IPS-15b (cell line): Measurements from ENCODE around the gene DEF6.
"Not testable (repeated sequence)": the region's sequence is repeated elsewhere in the genome, so short reads cannot be mapped to it uniquely, and the experiment has no call there.

Source experiments
- H3K27me3 ChIP-seq: one replicate; pipeline ENCODE4 v1.6.1; 2013; ENCODE audit warnings: low read length; ENCODE audit not compliant: control insufficient read depth, insufficient read depth
- H3K36me3 ChIP-seq: one replicate; pipeline ENCODE4 v1.6.1; 2013; ENCODE audit warnings: low read length; ENCODE audit not compliant: control insufficient read depth, insufficient read depth
- H3K4me1 ChIP-seq: one replicate; pipeline ENCODE4 v1.6.1; 2013; ENCODE audit warnings: mild to moderate bottlenecking, low read length; ENCODE audit not compliant: control insufficient read depth, insufficient read depth
- H3K4me3 ChIP-seq: one replicate; pipeline ENCODE4 v1.5.1; 2013; ENCODE audit warnings: low read depth, low read length
- H3K9ac ChIP-seq: one replicate; pipeline ENCODE4 v1.6.1; 2013; ENCODE audit warnings: low read depth, mild to moderate bottlenecking, low read length
- H3K9me3 ChIP-seq: one replicate; pipeline ENCODE4 v1.6.1; 2013; ENCODE audit warnings: mild to moderate bottlenecking, low read length; ENCODE audit not compliant: control insufficient read depth, insufficient read depth

The DEF6 gene

DNA sequence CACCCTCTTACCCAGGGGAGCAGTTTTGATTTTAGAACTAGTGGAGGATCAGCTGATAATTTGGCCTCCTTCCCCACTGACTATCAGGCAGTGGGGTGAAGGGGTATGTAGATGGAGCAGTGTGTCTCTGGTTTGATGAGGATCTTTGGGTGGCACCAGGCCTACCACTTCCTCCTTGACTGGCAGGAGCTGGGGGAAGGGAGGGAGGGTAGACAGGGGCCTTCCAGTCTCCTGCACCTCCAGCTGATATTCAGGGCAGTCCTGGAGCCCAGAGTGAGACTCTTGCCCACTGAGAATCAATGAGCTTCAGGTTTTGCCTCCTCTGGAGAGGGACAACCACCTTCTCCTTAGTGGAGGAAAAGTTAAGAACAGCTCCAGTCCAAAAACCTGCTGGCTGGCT, 3.2 kb downstream of the DEF6 start:
- Histone ChIP-seq H3K9ac (no peak overlapping the region), H3K27me3 (no peaks in the 10 kb centered on the region), H3K9me3 (no peaks in the 10 kb centered on the region), H3K36me3 (no peaks in the 10 kb centered on the region), H3K4me1 (peaks cover 12% of the 10 kb centered on the region), H3K4me3 (no peak overlapping the region)

DNA sequence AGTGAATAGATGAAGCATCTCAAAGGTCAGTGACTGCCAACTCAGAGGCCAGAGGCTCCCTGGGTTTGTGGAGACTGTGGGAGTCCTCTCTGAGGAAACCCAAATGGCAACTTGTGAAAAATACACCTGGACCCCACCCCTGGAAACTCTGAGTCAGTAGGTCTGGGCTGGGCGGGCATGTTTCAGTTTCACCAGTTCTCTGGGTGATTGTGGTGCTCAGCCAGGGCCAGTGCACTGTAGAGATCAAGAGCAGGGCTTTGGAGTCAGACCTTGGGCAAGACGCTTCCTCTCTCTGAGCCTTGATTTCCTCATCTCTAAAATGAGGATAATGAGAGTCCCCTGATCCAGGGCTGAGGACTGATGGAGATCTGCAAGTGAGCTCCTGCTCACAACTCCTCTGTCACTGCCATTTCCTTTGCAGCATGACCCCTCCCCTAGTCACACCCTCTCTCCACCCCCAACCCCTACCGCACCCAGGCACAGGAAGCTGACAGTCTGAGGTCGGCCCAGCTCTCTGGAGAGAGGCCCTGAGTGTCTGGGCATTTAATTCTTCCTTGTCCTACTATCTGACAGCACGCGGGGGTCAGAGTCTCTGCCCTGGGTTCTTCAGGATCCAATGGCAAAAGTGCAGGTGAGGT, 5.1 kb downstream of the DEF6 start:
- H3K9me3 ChIP-seq = no peaks in the 10 kb centered on the region
- H3K36me3 ChIP-seq = no peaks in the 10 kb centered on the region
- H3K9ac ChIP-seq = no peak overlapping the region
- H3K4me1 ChIP-seq = peaks cover 8% of the 10 kb centered on the region
- no peaks in the 10 kb centered on the region for H3K27me3 ChIP-seq
- H3K4me3 ChIP-seq = no peak overlapping the region

DNA sequence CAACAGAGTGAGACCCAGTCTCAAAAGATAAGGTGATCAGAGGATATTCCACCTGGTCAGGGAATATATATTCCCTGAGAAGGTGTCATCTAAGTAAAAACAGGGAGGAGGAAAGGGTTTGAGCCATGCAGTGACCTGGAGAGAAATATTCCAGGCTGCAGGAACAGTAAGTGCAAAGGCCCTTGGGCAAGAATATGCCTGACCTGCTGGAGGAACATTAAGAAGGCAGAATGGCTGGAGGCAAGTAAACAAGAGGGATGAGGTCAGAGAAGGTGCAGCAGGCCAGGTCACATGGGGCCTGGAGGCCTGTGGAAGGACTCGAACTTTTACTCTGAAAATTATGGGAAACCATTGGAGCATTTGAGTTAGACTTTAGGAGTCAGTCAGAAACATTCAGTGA, 6.7 kb downstream of the DEF6 start:
- no peaks in the 10 kb centered on the region for H3K36me3 ChIP-seq
- no peaks in the 10 kb centered on the region for H3K9me3 ChIP-seq
- no peaks in the 10 kb centered on the region for H3K27me3 ChIP-seq
- H3K4me1 ChIP-seq = peaks cover 6% of the 10 kb centered on the region
- H3K9ac ChIP-seq = no peak overlapping the region
- no peak overlapping the region for H3K4me3 ChIP-seq

DNA sequence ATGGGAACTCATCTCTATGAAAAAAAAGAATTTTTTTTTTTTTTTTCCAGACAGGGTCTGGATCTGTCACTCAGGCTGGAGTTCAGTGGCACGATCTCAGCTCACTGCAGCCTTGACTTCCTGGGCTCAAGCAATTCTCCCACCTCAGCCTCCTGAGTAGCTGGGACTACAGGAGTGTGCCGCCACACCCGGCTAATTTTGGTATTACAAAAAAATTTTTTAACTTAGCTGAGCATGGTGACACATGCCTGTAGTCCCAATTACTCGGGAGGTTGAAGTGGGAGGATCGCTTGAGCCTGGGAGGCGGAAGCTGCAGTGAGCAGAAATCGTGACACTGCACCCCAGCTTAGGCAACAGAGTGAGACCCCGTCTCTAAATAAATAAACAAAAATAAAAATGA, 7.5 kb downstream of the DEF6 start:
- no peaks in the 10 kb centered on the region for H3K36me3 ChIP-seq
- H3K9me3 ChIP-seq = no peaks in the 10 kb centered on the region
- peaks cover 6% of the 10 kb centered on the region for H3K4me1 ChIP-seq
- H3K27me3 ChIP-seq = no peaks in the 10 kb centered on the region
- no peak overlapping the region for H3K4me3 ChIP-seq
- H3K9ac ChIP-seq = no peak overlapping the region

DNA sequence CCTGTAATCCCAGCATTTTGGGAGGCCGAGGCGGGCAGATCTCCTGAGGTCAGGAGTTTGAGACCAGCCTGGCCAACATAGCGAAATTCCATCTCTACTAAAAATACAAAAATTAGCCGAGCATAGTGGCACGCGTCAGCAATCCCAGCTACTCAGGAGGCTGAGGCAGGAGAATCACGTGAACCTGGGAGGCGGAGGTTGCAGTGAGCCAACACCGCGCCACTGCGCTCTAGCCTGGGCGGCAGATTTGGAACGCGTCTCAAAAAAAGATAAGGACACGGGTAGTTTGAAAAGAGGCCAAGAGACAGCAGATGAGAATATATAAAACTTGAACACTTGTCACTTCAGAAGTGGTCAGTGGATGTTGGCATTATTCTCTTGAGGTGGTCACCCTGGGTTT, 9.5 kb downstream of the DEF6 start:
- H3K27me3 ChIP-seq, H3K9me3 ChIP-seq, H3K4me1 ChIP-seq, H3K4me3 ChIP-seq, H3K36me3 ChIP-seq, H3K9ac ChIP-seq: not testable (repeated sequence)

DNA sequence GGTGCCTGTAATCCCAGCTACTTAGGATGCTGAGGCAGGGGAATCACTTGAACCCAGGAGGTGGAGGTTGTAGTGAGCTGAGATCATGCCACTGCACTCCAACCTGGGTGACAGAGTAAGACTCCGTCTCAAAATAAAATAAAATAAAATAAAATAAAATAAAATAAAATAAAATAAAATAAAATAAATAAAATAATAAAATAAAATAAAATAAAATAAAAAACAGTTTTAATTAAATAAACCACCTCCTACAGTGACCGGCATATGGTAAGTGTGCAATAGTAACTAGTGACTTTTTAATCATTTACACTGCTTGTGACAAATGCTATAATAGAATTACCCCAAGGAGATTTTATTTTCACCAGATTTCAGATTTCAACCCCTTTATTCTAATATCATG, 10.9 kb downstream of the DEF6 start:
- H3K4me3 ChIP-seq, H3K36me3 ChIP-seq, H3K9me3 ChIP-seq, H3K9ac ChIP-seq, H3K4me1 ChIP-seq, H3K27me3 ChIP-seq: not testable (repeated sequence)

DNA sequence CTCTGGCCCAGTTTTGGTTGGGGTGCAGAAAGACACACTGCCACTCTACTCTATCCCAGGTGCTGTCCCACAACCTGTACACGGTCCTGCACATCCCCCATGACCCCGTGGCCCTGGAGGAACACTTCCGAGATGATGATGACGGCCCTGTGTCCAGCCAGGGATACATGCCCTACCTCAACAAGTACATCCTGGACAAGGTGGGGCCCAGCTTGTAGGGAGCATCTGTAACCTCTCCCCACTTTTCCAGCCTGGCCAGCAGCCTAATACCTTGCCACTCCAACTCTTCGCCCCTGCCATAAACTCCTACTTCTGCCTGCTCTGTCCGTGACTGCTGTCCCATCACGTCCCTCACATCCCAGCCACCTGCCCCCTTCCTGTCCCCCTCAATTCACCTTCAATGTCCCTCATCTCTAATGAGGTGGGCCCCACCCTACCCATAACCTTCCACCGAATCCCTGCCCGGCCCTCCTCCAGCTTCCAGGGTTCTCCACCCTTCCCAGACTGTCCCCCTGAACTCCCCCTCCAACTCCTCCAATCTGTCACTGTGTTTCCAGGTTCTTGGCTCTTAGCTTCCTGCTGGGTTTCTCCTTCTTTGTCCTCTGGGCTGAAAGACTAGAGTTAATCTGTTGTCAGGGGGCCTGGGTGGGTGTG, 12.1 kb downstream of the DEF6 start:
- Histone ChIP-seq H3K9ac (no peak overlapping the region), H3K4me3 (no peak overlapping the region), H3K27me3 (no peaks in the 10 kb centered on the region), H3K4me1 (no peaks in the 10 kb centered on the region), H3K36me3 (no peaks in the 10 kb centered on the region), H3K9me3 (no peaks in the 10 kb centered on the region)

DNA sequence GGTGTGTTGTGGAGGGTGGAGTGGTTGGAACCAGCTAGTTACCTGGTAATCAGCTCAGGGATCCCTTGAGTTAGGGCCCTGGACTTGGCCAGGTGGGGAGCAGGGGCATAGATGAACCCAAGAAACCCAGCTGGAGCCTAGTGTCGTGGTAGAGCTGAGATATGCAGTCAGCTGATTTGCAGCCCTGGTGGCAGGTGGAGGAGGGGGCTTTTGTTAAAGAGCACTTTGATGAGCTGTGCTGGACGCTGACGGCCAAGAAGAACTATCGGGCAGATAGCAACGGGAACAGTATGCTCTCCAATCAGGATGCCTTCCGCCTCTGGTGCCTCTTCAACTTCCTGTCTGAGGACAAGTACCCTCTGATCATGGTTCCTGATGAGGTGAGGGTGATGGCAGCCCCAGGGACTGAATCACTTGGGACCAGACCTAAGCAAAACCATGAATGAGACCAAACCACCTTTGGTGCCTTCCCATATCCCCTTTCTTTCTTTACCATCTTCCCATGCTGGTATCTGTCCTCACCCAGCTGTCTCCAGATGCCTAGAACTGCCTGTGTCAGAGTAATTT, 12.7 kb downstream of the DEF6 start:
- Histone ChIP-seq H3K4me3 (no peak overlapping the region), H3K4me1 (no peaks in the 10 kb centered on the region), H3K27me3 (no peaks in the 10 kb centered on the region), H3K9me3 (no peaks in the 10 kb centered on the region), H3K9ac (no peak overlapping the region), H3K36me3 (no peaks in the 10 kb centered on the region)

DNA sequence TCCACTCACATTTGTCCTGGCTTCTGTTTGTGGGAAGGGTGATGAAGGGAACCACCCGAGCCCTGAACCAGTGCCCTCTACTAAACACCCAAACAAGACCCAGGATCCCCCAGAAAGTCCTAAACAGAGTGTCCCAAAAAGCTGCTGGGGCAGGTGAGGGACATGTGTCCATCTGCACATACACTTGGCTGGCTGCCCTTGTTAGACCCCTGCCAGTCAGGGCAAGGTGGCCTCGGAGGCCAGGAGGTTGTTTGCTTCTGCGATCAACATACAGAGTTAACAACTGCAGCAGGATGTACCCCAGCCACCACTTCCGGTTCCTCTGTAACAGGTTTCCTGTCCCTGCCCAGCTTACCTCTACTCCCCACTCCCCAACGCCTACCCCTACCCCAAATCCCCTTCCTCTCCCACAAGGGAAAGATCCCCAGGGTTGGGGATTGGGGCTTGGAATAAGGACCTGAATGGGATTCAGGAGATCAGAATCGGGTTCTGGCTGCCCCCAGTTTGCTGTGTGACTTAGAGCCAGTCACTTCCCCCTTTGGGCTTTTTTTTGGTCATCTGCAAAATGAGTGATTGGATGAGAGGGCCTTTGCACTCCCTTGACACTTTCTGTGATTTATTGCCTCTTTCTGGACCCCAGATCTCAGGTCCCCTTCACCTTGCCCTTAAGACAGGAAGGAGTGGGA, 13.9 kb downstream of the DEF6 start:
- Histone ChIP-seq H3K4me1 (no peaks in the 10 kb centered on the region), H3K9ac (no peak overlapping the region)

DNA sequence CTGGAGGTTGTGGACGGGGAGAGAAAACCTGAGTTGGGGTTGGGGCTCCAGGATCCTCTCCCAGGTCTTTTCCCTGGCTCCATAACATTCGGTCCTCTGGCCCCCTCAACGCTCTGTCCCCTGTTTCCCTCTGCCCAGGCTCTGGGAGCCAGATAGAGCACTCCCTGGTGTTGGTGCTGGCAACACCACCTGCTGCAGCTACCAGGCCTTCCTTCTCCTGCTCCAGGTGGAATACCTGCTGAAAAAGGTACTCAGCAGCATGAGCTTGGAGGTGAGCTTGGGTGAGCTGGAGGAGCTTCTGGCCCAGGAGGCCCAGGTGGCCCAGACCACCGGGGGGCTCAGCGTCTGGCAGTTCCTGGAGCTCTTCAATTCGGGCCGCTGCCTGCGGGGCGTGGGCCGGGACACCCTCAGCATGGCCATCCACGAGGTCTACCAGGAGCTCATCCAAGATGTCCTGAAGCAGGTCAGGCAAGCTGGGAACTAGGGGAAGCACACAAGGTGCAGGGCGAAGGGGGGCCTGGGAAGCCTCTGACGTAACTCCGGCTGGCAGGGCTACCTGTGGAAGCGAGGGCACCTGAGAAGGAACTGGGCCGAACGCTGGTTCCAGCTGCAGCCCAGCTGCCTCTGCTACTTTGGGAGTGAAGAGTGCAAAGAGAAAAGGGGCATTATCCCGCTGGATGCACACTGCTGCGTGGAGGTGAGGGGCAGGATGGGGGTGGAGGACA, 14.6 kb downstream of the DEF6 start:
- Histone ChIP-seq H3K4me3 (no peak overlapping the region), H3K9me3 (no peaks in the 10 kb centered on the region), H3K27me3 (peaks cover 12% of the 10 kb centered on the region), H3K36me3 (no peaks in the 10 kb centered on the region), H3K9ac (no peak overlapping the region), H3K4me1 (no peaks in the 10 kb centered on the region)

More for the DNA sequence above, 13.9 kb downstream of the DEF6 start:
- no peaks in the 10 kb centered on the region for H3K36me3 ChIP-seq
- no peak overlapping the region for H3K4me3 ChIP-seq
- peaks cover 5% of the 10 kb centered on the region for H3K27me3 ChIP-seq
- no peaks in the 10 kb centered on the region for H3K9me3 ChIP-seq

DNA sequence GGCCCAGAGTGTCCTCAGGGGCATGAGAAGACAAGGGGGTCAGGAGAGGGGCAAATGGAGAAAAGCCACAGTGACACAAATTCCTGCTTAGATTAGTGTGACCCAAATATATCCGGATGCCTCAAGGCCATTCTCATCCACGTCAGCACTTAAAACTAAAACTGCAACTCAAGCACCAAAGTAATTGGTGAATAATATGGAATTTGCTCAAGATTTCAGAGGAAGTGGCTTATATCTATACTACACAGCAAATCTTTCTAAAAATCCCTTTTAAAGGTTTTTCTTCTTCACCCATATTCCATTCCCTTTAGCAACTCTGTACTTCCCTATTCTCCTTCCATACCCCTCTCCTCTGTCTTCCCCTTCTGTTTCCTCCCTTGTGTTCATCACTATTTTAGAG, 15.2 kb downstream of the DEF6 start:
- Histone ChIP-seq H3K27me3 (peaks cover 18% of the 10 kb centered on the region), H3K36me3 (no peaks in the 10 kb centered on the region), H3K9ac (no peak overlapping the region), H3K4me3 (no peak overlapping the region), H3K4me1 (no peaks in the 10 kb centered on the region), H3K9me3 (no peaks in the 10 kb centered on the region)
